ENCODE data around the gene GLT6D1. TPM values are rescaled to one million over a fixed set of nuclear protein-coding genes. Genes with fewer than 3 reads are reported as not detected.

Gene GLT6D1
- total and polyA plus RNA-seq, 4 donors: not detected

- H3K9me3 ChIP-seq (ENCODE audit: control insufficient read depth, low read length): no peaks in the 10 kb centered on the region
- no peak overlapping the region for H3K27ac ChIP-seq (ENCODE audit: low read depth in 1 of 2, low read length in 2 of 2)
- no peaks in the 10 kb centered on the region for H3K4me1 ChIP-seq (ENCODE audit: control insufficient read depth in 1 of 2, insufficient read depth in 2 of 2, low read length in 2 of 2)
- WGBS, 2 donors: 87 to 89% methylated on average over 8 of the region's 8 CpGs
- no peaks in the 10 kb centered on the region for H3K27me3 ChIP-seq (ENCODE audit: control insufficient read depth in 1 of 2, insufficient read depth in 2 of 2, low read length in 1 of 2)
- ATAC-seq (ENCODE audit: low FRiP score): no peak
- no peaks in the 10 kb centered on the region for H3K36me3 ChIP-seq (ENCODE audit: control insufficient read depth in 1 of 2, insufficient read depth in 2 of 2, low read length in 1 of 2)
- DNase-seq: no peak
- intact Hi-C loops (cut with DNase I): no loop called here
- no peak overlapping the region for H3K4me3 ChIP-seq (ENCODE audit: low read length in 2 of 2)
Observed at GRCh38 chr9:135601988-135602387, 37.4 kb downstream of the GLT6D1 start.

DNA sequence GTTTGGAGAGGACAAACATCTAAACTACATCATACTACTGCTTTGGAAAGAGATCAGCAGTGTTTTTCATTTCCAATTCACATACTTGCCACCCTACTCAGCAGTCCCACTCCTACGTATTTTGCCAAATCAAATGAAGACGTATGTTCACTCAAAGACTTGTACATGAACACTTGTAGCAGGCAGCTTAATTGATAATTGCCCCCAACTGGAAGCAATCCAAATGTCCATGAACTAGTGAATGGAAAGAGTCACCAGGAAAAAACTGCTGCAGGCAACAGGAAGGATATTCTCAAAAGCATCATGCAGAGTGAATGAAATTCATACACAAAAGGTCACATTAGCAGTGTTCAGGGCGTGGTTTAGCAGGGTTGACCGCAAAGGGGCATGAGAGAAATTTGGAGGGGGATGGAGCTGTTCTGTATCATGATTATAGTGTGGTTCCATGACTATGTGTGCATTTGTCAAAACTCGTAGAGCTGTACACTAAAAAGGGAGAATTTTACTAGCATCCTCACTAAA lies 39.0 kb downstream of the GLT6D1 start:
- intact Hi-C loops (cut with DNase I): no loop called here
- DNase-seq (no peak), ATAC-seq (ENCODE audit: low FRiP score) (no peak)
- Histone ChIP-seq H3K36me3 (ENCODE audit: control insufficient read depth in 1 of 2, insufficient read depth in 2 of 2, low read length in 1 of 2) (no peaks in the 10 kb centered on the region), H3K4me1 (ENCODE audit: control insufficient read depth in 1 of 2, insufficient read depth in 2 of 2, low read length in 2 of 2) (no peaks in the 10 kb centered on the region), H3K27me3 (ENCODE audit: control insufficient read depth in 1 of 2, insufficient read depth in 2 of 2, low read length in 1 of 2) (no peaks in the 10 kb centered on the region), H3K9me3 (ENCODE audit: control insufficient read depth, low read length) (no peaks in the 10 kb centered on the region), H3K27ac (ENCODE audit: low read depth in 1 of 2, low read length in 2 of 2) (no peak overlapping the region), H3K4me3 (ENCODE audit: low read length in 2 of 2) (no peak overlapping the region)
- 51 to 60% methylated on average over 5 of the region's 5 CpGs for WGBS, 2 donors

DNA sequence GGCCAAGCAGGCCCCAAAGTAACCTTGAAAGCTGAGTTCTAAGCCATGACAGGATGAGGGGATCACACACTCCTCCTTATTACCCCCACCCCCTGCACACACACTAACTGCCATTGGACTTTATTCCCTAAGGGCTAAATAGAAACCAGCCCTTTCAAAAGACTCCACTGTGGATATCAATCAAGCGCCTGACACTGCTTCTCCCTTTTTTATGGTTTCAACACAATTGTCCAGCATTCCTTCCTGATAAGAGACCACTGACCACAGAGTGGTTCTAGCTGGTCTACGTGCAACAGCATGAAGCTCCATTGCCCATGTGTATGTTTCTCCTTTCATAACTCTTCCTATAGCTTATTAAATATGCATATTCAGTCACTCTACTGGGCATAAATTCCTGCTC lies 43.1 kb downstream of the GLT6D1 start:
- no peak for DNase-seq
- no peaks in the 10 kb centered on the region for H3K4me1 ChIP-seq (ENCODE audit: control insufficient read depth in 1 of 2, insufficient read depth in 2 of 2, low read length in 2 of 2)
- no peak for ATAC-seq (ENCODE audit: low FRiP score)
- no peaks in the 10 kb centered on the region for H3K27me3 ChIP-seq (ENCODE audit: control insufficient read depth in 1 of 2, insufficient read depth in 2 of 2, low read length in 1 of 2)
- intact Hi-C loops (cut with DNase I): no loop called here
- peaks cover 1% of the 10 kb centered on the region for H3K9me3 ChIP-seq (ENCODE audit: control insufficient read depth, low read length)
- WGBS, 2 donors: 69 to 71% methylated on average over 2 of the region's 2 CpGs
- H3K4me3 ChIP-seq (ENCODE audit: low read length in 2 of 2): no peak overlapping the region
- H3K27ac ChIP-seq (ENCODE audit: low read depth in 1 of 2, low read length in 2 of 2): no peak overlapping the region
- no peaks in the 10 kb centered on the region for H3K36me3 ChIP-seq (ENCODE audit: control insufficient read depth in 1 of 2, insufficient read depth in 2 of 2, low read length in 1 of 2)

- Histone ChIP-seq H3K9me3 (ENCODE audit: control insufficient read depth, low read length) (peaks cover 1% of the 10 kb centered on the region), H3K27ac (ENCODE audit: low read depth in 1 of 2, low read length in 2 of 2) (no peak overlapping the region), H3K27me3 (ENCODE audit: control insufficient read depth in 1 of 2, insufficient read depth in 2 of 2, low read length in 1 of 2) (no peaks in the 10 kb centered on the region), H3K36me3 (ENCODE audit: control insufficient read depth in 1 of 2, insufficient read depth in 2 of 2, low read length in 1 of 2) (no peaks in the 10 kb centered on the region), H3K4me1 (ENCODE audit: control insufficient read depth in 1 of 2, insufficient read depth in 2 of 2, low read length in 2 of 2) (no peaks in the 10 kb centered on the region), H3K4me3 (ENCODE audit: low read length in 2 of 2) (no peak overlapping the region)
- intact Hi-C loops (cut with DNase I): no loop called here
- DNase-seq (peak in 1 of 2 donors; percentile 63), ATAC-seq (ENCODE audit: low FRiP score) (no peak)
- 80 to 85% methylated on average over 8 to 13 of the region's 13 CpGs for WGBS, 2 donors
Observed at GRCh38 chr9:135592625-135593024, 46.7 kb downstream of the GLT6D1 start.

DNA sequence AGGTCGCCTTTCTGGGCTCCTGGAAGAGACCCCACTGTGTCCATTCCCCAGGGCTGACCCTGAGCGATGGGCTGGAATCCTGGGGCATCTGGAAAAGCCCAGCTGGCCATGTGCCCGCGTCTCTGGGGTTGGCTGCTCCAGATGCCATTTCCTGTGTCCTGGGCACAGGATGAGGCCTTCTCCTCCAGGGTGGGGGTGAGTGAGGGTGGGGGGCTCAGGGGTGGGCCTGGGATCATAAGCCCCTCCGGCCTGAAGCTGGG lies 47.1 kb downstream of the GLT6D1 start:
- intact Hi-C loops (cut with DNase I): no loop called here
- H3K27ac ChIP-seq (ENCODE audit: low read depth in 1 of 2, low read length in 2 of 2): no peak overlapping the region
- no peaks in the 10 kb centered on the region for H3K36me3 ChIP-seq (ENCODE audit: control insufficient read depth in 1 of 2, insufficient read depth in 2 of 2, low read length in 1 of 2)
- no peak overlapping the region for H3K4me3 ChIP-seq (ENCODE audit: low read length in 2 of 2)
- DNase-seq (no peak), ATAC-seq (ENCODE audit: low FRiP score) (no peak)
- peaks cover 1% of the 10 kb centered on the region for H3K9me3 ChIP-seq (ENCODE audit: control insufficient read depth, low read length)
- no peaks in the 10 kb centered on the region for H3K27me3 ChIP-seq (ENCODE audit: control insufficient read depth in 1 of 2, insufficient read depth in 2 of 2, low read length in 1 of 2)
- H3K4me1 ChIP-seq (ENCODE audit: control insufficient read depth in 1 of 2, insufficient read depth in 2 of 2, low read length in 2 of 2): no peaks in the 10 kb centered on the region
- WGBS, 2 donors: 49 to 56% methylated on average over 4 to 5 of the region's 5 CpGs

- H3K4me3 ChIP-seq (ENCODE audit: low read length in 2 of 2): no peak overlapping the region
- intact Hi-C loops (cut with DNase I): no loop called here
- ATAC-seq (ENCODE audit: low FRiP score) (peak; percentile 36), DNase-seq (peak; percentile 34 to 47)
- no peaks in the 10 kb centered on the region for H3K36me3 ChIP-seq (ENCODE audit: control insufficient read depth in 1 of 2, insufficient read depth in 2 of 2, low read length in 1 of 2)
- 80 to 81% methylated on average over 20 to 22 of the region's 22 CpGs for WGBS, 2 donors
- H3K9me3 ChIP-seq (ENCODE audit: control insufficient read depth, low read length): peaks cover 1% of the 10 kb centered on the region
- no peaks in the 10 kb centered on the region for H3K27me3 ChIP-seq (ENCODE audit: control insufficient read depth in 1 of 2, insufficient read depth in 2 of 2, low read length in 1 of 2)
- H3K4me1 ChIP-seq (ENCODE audit: control insufficient read depth in 1 of 2, insufficient read depth in 2 of 2, low read length in 2 of 2): no peaks in the 10 kb centered on the region
- no peak overlapping the region for H3K27ac ChIP-seq (ENCODE audit: low read depth in 1 of 2, low read length in 2 of 2)
Observed at GRCh38 chr9:135591506-135592330, 47.6 kb downstream of the GLT6D1 start.

- DNase-seq (peak in 1 of 2 donors; percentile 43), ATAC-seq (ENCODE audit: low FRiP score) (no peak)
- Histone ChIP-seq H3K36me3 (ENCODE audit: control insufficient read depth in 1 of 2, insufficient read depth in 2 of 2, low read length in 1 of 2) (no peaks in the 10 kb centered on the region), H3K27ac (ENCODE audit: low read depth in 1 of 2, low read length in 2 of 2) (no peak overlapping the region), H3K27me3 (ENCODE audit: control insufficient read depth in 1 of 2, insufficient read depth in 2 of 2, low read length in 1 of 2) (no peaks in the 10 kb centered on the region), H3K4me1 (ENCODE audit: control insufficient read depth in 1 of 2, insufficient read depth in 2 of 2, low read length in 2 of 2) (no peaks in the 10 kb centered on the region), H3K4me3 (ENCODE audit: low read length in 2 of 2) (no peak overlapping the region), H3K9me3 (ENCODE audit: control insufficient read depth, low read length) (peaks cover 1% of the 10 kb centered on the region)
- WGBS, 2 donors: 78 to 80% methylated on average over 25 of the region's 25 CpGs
- intact Hi-C loops (cut with DNase I): no loop called here
Observed at GRCh38 chr9:135590486-135591079, 48.8 kb downstream of the GLT6D1 start.

- no peaks in the 10 kb centered on the region for H3K36me3 ChIP-seq (ENCODE audit: control insufficient read depth in 1 of 2, insufficient read depth in 2 of 2, low read length in 1 of 2)
- H3K9me3 ChIP-seq (ENCODE audit: control insufficient read depth, low read length): peaks cover 1% of the 10 kb centered on the region
- 71 to 76% methylated on average over 15 of the region's 15 CpGs for WGBS, 2 donors
- intact Hi-C loops (cut with DNase I): no loop called here
- ATAC-seq (ENCODE audit: low FRiP score): no peak
- H3K27ac ChIP-seq (ENCODE audit: low read depth in 1 of 2, low read length in 2 of 2): no peak overlapping the region
- no peaks in the 10 kb centered on the region for H3K4me1 ChIP-seq (ENCODE audit: control insufficient read depth in 1 of 2, insufficient read depth in 2 of 2, low read length in 2 of 2)
- DNase-seq: peak in 1 of 2 donors; percentile 64
- H3K27me3 ChIP-seq (ENCODE audit: control insufficient read depth in 1 of 2, insufficient read depth in 2 of 2, low read length in 1 of 2): no peaks in the 10 kb centered on the region
- H3K4me3 ChIP-seq (ENCODE audit: low read length in 2 of 2): no peak overlapping the region
Observed at GRCh38 chr9:135589596-135590485, 49.5 kb downstream of the GLT6D1 start.
